B cell (primary cell): ENCODE data around the gene WNT3A. TPM values are rescaled to one million over a fixed set of nuclear protein-coding genes. Genes with fewer than 3 reads are reported as not detected.

Experiments used
- ATAC-seq: fragments of 200-7000 bp; cut with Tn5 transposase; one replicate; pipeline ENCODE4 v1.10.0; 2021; ENCODE audit warnings: low read depth, mild to moderate bottlenecking, moderate number of reproducible peaks, moderate library complexity
- CTCF ChIA-PET: fragments of 350-600 bp; sonication (Branson Sonifier 250); formaldehyde crosslinking; loops from one replicate; lab custom pipeline; 2021; ENCODE audit warnings: antibody characterized with exemption, inconsistent platforms; lab: Charles Lee
- POLR2A ChIA-PET: fragments of 350-600 bp; sonication (Branson Sonifier 250); formaldehyde crosslinking; loops from one replicate; lab custom pipeline; 2021; ENCODE audit warnings: antibody characterized with exemption; lab: Charles Lee
- DNase-seq: peaks from one replicate; pipeline ENCODE4 v3.0.0; 2013
- H2AFZ ChIP-seq: 2 replicates; pipeline ENCODE4 v1.6.1; 2012; ENCODE audit warnings: mild to moderate bottlenecking, low read depth, low read length; ENCODE audit not compliant: insufficient read depth, poor library complexity, severe bottlenecking
- H3K27ac ChIP-seq, 2 donors: 1 replicate in 1 of 2; 2 replicates in 1 of 2; pipeline ENCODE4 v1.5.1; 2012 to 2013; ENCODE audit warnings: low read length in 2 of 2, mild to moderate bottlenecking in 2 of 2, moderate library complexity in 1 of 2
- H3K27me3 ChIP-seq, 4 experiments: fragments of 200-600 bp in 1 of 4; sonication (generic) in 1 of 4; replicated peaks in 1 of 4; 1 replicate in 2 of 4; 2 replicates in 2 of 4; pipeline versions ENCODE4 v1.6.1 to v1.7.0; 2013 to 2016; ENCODE audit warnings: low read length in 3 of 4, mild to moderate bottlenecking in 2 of 4, mixed read lengths in 1 of 4, moderate library complexity in 1 of 4; ENCODE audit not compliant: insufficient read depth in 4 of 4, control insufficient read depth in 3 of 4; ENCODE audit errors: control extremely low read depth in 1 of 4
- H3K36me3 ChIP-seq, 2 experiments: replicated peaks in 1 of 2; 1 replicate in 1 of 2; 2 replicates in 1 of 2; pipeline versions ENCODE4 v1.6.1 to v1.7.1; 2013; ENCODE audit warnings: low read length in 1 of 2; ENCODE audit not compliant: insufficient read depth in 2 of 2, control insufficient read depth in 1 of 2; ENCODE audit errors: control extremely low read depth in 1 of 2, extremely low read depth in 1 of 2
- H3K4me1 ChIP-seq, 2 donors: fragments of 200-600 bp in 1 of 2; sonication (generic) in 1 of 2; 1 replicate in 1 of 2; 2 replicates in 1 of 2; pipeline versions ENCODE4 v1.5.1 to v1.6.1; 2013 to 2017; ENCODE audit warnings: low read length in 2 of 2; ENCODE audit not compliant: control insufficient read depth in 2 of 2, insufficient read depth in 2 of 2
- H3K4me2 ChIP-seq: replicated peaks from 2 replicates; pipeline ENCODE3; 2012; ENCODE audit warnings: mild to moderate bottlenecking, low read depth, low read length; ENCODE audit not compliant: poor library complexity, severe bottlenecking
- H3K4me3 ChIP-seq, 5 experiments: fragments of 200-600 bp in 1 of 5; sonication (generic) in 1 of 5; 1 replicate in 3 of 5; 2 replicates in 2 of 5; pipeline versions ENCODE4 v1.5.1 to v1.7.0; 2011 to 2016; ENCODE audit warnings: low read length in 4 of 5, mild to moderate bottlenecking in 4 of 5, low read depth in 2 of 5, control low read depth in 1 of 5, moderate library complexity in 1 of 5; ENCODE audit not compliant: insufficient read depth in 1 of 5; ENCODE audit errors: control extremely low read depth in 1 of 5, extremely low read depth in 1 of 5
- H3K79me2 ChIP-seq: fragments of 200-600 bp; sonication (generic); one replicate; pipeline ENCODE4 v1.6.0; 2016; ENCODE audit warnings: low read length; ENCODE audit not compliant: control insufficient read depth, insufficient read depth
- H3K9ac ChIP-seq: fragments of 200-600 bp; sonication (generic); 2 replicates; pipeline ENCODE4 v1.6.1; 2017; ENCODE audit warnings: mild to moderate bottlenecking, low read length, moderate library complexity
- H3K9me3 ChIP-seq, 3 donors: one replicate each; pipeline versions ENCODE4 v1.6.1 to v1.7.1; 2013; ENCODE audit warnings: low read length in 2 of 3; ENCODE audit not compliant: control insufficient read depth in 2 of 3, insufficient read depth in 1 of 3; ENCODE audit errors: control extremely low read depth in 1 of 3
- H4K20me1 ChIP-seq: 2 replicates; pipeline ENCODE4 v1.6.0; 2012; ENCODE audit warnings: mild to moderate bottlenecking, low read length; ENCODE audit not compliant: insufficient read depth, control insufficient read depth, poor library complexity, severe bottlenecking
- H3K27ac Mint-ChIP-seq: one replicate; pipeline ENCODE4 v1.8.0; 2021; ENCODE audit warnings: mixed read lengths
- H3K27me3 Mint-ChIP-seq: one replicate; pipeline ENCODE4 v1.8.0; 2021; ENCODE audit warnings: mixed read lengths
- H3K4me1 Mint-ChIP-seq: one replicate; pipeline ENCODE4 v1.8.0; 2021; ENCODE audit warnings: mixed read lengths
- H3K4me3 Mint-ChIP-seq: one replicate; pipeline ENCODE4 v1.8.0; 2021; ENCODE audit warnings: mixed read lengths
- H3K9me3 Mint-ChIP-seq: one replicate; pipeline ENCODE4 v1.8.0; 2022; ENCODE audit warnings: mixed read lengths; ENCODE audit not compliant: insufficient read depth
- CTCF ChIP-seq: fragments of 200-600 bp; IDR thresholded peaks from one replicate; pipeline ENCODE4 v1.8.0; 2022; ENCODE audit warnings: antibody characterized with exemption, mild to moderate bottlenecking
- EZH2 ChIP-seq: IDR thresholded peaks from 2 replicates; pipeline ENCODE4 v1.6.1; 2012; ENCODE audit warnings: borderline replicate concordance, low read depth, mild to moderate bottlenecking, moderate library complexity, low read length; ENCODE audit not compliant: insufficient read depth, poor library complexity, severe bottlenecking
- WGBS: methylation state at CpG from one replicate; pipeline ENCODE4 v1.1.5; 2013; ENCODE audit warnings: missing lambda C conversion rate; ENCODE audit not compliant: insufficient coverage; 5-methylcytosine and 5-hydroxymethylcytosine counted together
- intact Hi-C: fragments of 100-400 bp; cut with micrococcal nuclease; formaldehyde crosslinking; loops from one replicate; pipeline ENCODE4 v1.10.0; 2022
- polyA plus RNA-seq: library from polyadenylated mRNA; depleted of rRNA; stranded (reverse); fragments of >200 nt; gene quantifications from 2 replicates; pipeline ENCODE4 v1.2.3, GENCODE V29; 2012
- total RNA-seq, 2 donors: library from RNA; stranded (reverse); fragments of 120-200 nt in 1 of 2; gene quantifications; 1 replicate in 1 of 2; 2 replicates in 1 of 2; pipeline versions ENCODE4 v1.2.3 to v1.2.4, GENCODE V29; 2013 to 2022

The WNT3A gene
- total and polyA plus RNA-seq, 2 donors (not counting 1 experiment from before 2014, with no cell fraction given) = 0.03 TPM; not detected in 1

GRCh38 chr1:228062812-228063211 lies 56.0 kb downstream of the WNT3A start:
- Histone ChIP-seq H3K27ac (no peak overlapping the region), H3K36me3 (no peaks in the 10 kb centered on the region), H3K27me3 (peaks cover 0 to 94% (median 52%) of the 10 kb centered on the region in 4 experiments), H4K20me1 (no peaks in the 10 kb centered on the region), H3K9me3 (peaks cover 0 to 52% (median 0%) of the 10 kb centered on the region in 3 donors), H3K79me2 (no peaks in the 10 kb centered on the region), H3K9ac (no peak overlapping the region), H2AFZ (no peak overlapping the region), H3K4me2 (no peak overlapping the region), H3K4me3 (no peak overlapping the region), H3K4me1 (peaks cover 23 to 35% of the 10 kb centered on the region in 2 donors)
- intact Hi-C loops = no loop called here
- no peak for TF ChIP-seq EZH2
- no peak for TF ChIP-seq CTCF
- ChIA-PET POLR2A (no interaction called here), CTCF (no interaction called here)
- H3K4me3 Mint-ChIP-seq = no peak overlapping the region
- DNase-seq (no peak), ATAC-seq (no peak)
- H3K9me3 Mint-ChIP-seq = no peaks in the 10 kb centered on the region
- H3K27me3 Mint-ChIP-seq = peaks cover 21% of the 10 kb centered on the region
- no peak overlapping the region for H3K27ac Mint-ChIP-seq
- peaks cover 10% of the 10 kb centered on the region for H3K4me1 Mint-ChIP-seq
- WGBS = 65% methylated on average over 4 of the region's 4 CpGs

GRCh38 chr1:228063251-228064191 lies 56.7 kb downstream of the WNT3A start:
- no peak for TF ChIP-seq CTCF
- TF ChIP-seq EZH2 = no peak
- H2AFZ ChIP-seq = no peak overlapping the region
- no peaks in the 10 kb centered on the region for H3K79me2 ChIP-seq
- peaks cover 0 to 46% (median 0%) of the 10 kb centered on the region in 3 donors for H3K9me3 ChIP-seq
- H4K20me1 ChIP-seq = no peaks in the 10 kb centered on the region
- no peak for ATAC-seq
- CTCF ChIA-PET = no interaction called here
- H3K9me3 Mint-ChIP-seq = no peaks in the 10 kb centered on the region
- H3K27ac ChIP-seq = no peak overlapping the region
- WGBS = 89% methylated on average over 14 of the region's 15 CpGs
- peaks cover 0 to 99% (median 52%) of the 10 kb centered on the region in 4 experiments for H3K27me3 ChIP-seq
- no peak overlapping the region for H3K4me3 Mint-ChIP-seq
- no peak overlapping the region for H3K27ac Mint-ChIP-seq
- H3K9ac ChIP-seq = no peak overlapping the region
- no peaks in the 10 kb centered on the region for H3K36me3 ChIP-seq
- H3K27me3 Mint-ChIP-seq = peaks cover 15% of the 10 kb centered on the region
- DNase-seq = no peak
- POLR2A ChIA-PET = no interaction called here
- H3K4me2 ChIP-seq = no peak overlapping the region
- intact Hi-C loops = no loop called here
- H3K4me1 Mint-ChIP-seq = peaks cover 10% of the 10 kb centered on the region
- no peak overlapping the region for H3K4me3 ChIP-seq
- peaks cover 23 to 35% of the 10 kb centered on the region in 2 donors for H3K4me1 ChIP-seq
